Liver (tissue), 9 donors: Measurements from ENCODE around the gene KRT6C. TPM values are rescaled to one million over a fixed set of nuclear protein-coding genes. Genes with fewer than 3 reads are reported as not detected.

Source experiments
- DNase-seq: peaks from one replicate; pipeline ENCODE4 v3.0.0-alpha.2; 2017; ENCODE audit warnings: low spot score
- H3K27ac ChIP-seq, 2 donors: one replicate each; pipeline ENCODE4 v1.7.0; 2013; ENCODE audit warnings: inconsistent platforms in 2 of 2, low read length in 2 of 2, control low read depth in 1 of 2, low read depth in 1 of 2, mild to moderate bottlenecking in 1 of 2
- H3K27me3 ChIP-seq, 4 donors: one replicate each; pipeline versions ENCODE4 v1.6.1 to v1.7.0; 2013; ENCODE audit warnings: low read length in 3 of 4, inconsistent platforms in 1 of 4, mild to moderate bottlenecking in 1 of 4, moderate library complexity in 1 of 4; ENCODE audit not compliant: control insufficient read depth in 4 of 4, insufficient read depth in 4 of 4
- H3K36me3 ChIP-seq, 4 donors: one replicate each; pipeline versions ENCODE4 v1.6.1 to v1.7.0; 2013; ENCODE audit warnings: low read length in 3 of 4, mild to moderate bottlenecking in 3 of 4, low read depth in 1 of 4, moderate library complexity in 1 of 4; ENCODE audit not compliant: control insufficient read depth in 4 of 4, insufficient read depth in 3 of 4
- H3K4me1 ChIP-seq, 4 donors: one replicate each; pipeline versions ENCODE4 v1.6.1 to v1.7.0; 2013; ENCODE audit warnings: low read length in 3 of 4, mild to moderate bottlenecking in 3 of 4, moderate library complexity in 1 of 4; ENCODE audit not compliant: control insufficient read depth in 4 of 4, insufficient read depth in 4 of 4
- H3K4me3 ChIP-seq, 3 donors: one replicate each; pipeline versions ENCODE4 v1.6.1 to v1.7.0; 2013; ENCODE audit warnings: low read length in 3 of 3, control low read depth in 1 of 3, low read depth in 1 of 3, mild to moderate bottlenecking in 1 of 3
- H3K9ac ChIP-seq, 2 donors: one replicate each; pipeline ENCODE4 v1.7.0; 2013; ENCODE audit warnings: low read length in 2 of 2, mild to moderate bottlenecking in 2 of 2, moderate library complexity in 2 of 2, control low read depth in 1 of 2, low read depth in 1 of 2
- H3K9me3 ChIP-seq, 4 donors: one replicate each; pipeline versions ENCODE4 v1.6.1 to v1.7.0; 2013; ENCODE audit warnings: low read length in 3 of 4; ENCODE audit not compliant: control insufficient read depth in 4 of 4
- GABPA ChIP-seq, 2 donors: IDR thresholded peaks in 1 of 2; conservative IDR thresholded peaks in 1 of 2; 2 replicates each; pipeline ENCODE4 v1.6.1; 2016; ENCODE audit warnings: antibody characterized with exemption in 2 of 2, mild to moderate bottlenecking in 1 of 2, moderate library complexity in 1 of 2
- HNF4G ChIP-seq: IDR thresholded peaks from 2 replicates; pipeline ENCODE4 v1.6.1; 2016; ENCODE audit warnings: antibody characterized with exemption
- TAF1 ChIP-seq: conservative IDR thresholded peaks from 2 replicates; pipeline ENCODE4 v1.6.1; 2016; ENCODE audit warnings: antibody characterized with exemption, mild to moderate bottlenecking
- WGBS: extraction: QIAGEN DNeasy Blood & Tissue Kit; methylation state at CpG from one replicate; pipeline ENCODE4 v1.1.7; 2013; 5-methylcytosine and 5-hydroxymethylcytosine counted together
- polyA plus RNA-seq, 2 donors: library from polyadenylated mRNA; stranded (reverse) in 1 of 2; unstranded in 1 of 2; fragments of 200-250 nt in 1 of 2; fragments of >200 nt in 1 of 2; fragmentation: Nextera tagmentation in 1 of 2; extraction: Ambion mirVana in 1 of 2; gene quantifications; one replicate each; pipeline versions ENCODE4 v1.2.1 to v1.2.3, GENCODE V29; 2013 to 2015
- total RNA-seq, 2 donors: library from RNA; depleted of rRNA; stranded (reverse); fragments of >200 nt; gene quantifications; one replicate each; pipeline ENCODE4 v1.2.3, GENCODE V29; 2014
- TF ChIP-seq, protein P1 (sequence below): IDR thresholded peaks from 2 replicates; pipeline ENCODE4 v1.6.1; 2016; ENCODE audit warnings: antibody characterized with exemption
- TF ChIP-seq, protein P2 (sequence below): fragments of 150-350 bp; IDR thresholded peaks from 2 replicates; pipeline ENCODE4 v1.5.1; 2017; ENCODE audit warnings: improper control_type of control experiment, low read depth, low read length; ENCODE audit not compliant: missing input control
- TF ChIP-seq, protein P3 (sequence below): IDR thresholded peaks from 2 replicates; pipeline ENCODE4 v1.6.1; 2016; ENCODE audit warnings: antibody characterized with exemption
- donor health status: healthy.
- donor health status: healthy.
- donor health status: healthy.
- donor health status: healthy.
- donor health status: healthy.

KRT6C gene
- total and polyA plus RNA-seq, 4 donors, result 0.61 TPM; not detected in 3

DNA sequence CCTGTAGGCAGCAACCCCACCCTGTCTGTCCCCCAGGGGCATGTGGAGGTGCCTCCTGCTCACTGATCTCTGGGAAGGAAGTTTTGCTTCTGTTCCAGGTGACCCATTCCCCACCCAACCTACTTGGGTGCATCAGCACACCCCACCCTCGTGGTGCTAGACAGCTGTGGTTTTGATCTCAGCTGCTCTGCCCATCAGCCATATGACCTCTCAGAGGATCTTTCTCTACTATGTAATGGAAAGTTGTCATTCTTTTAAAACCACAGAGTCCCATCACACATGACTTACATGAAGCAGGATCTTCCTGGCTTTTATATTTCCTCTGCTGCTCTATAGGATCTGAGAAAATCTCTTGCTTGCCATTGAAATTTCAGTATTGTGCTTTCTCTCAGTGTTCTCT is 53.9 kb downstream of the KRT6C start (continued):
- TF ChIP-seq GABPA (IDR thresholded peaks at IDR 0.05 in 1 of 2, conservative IDR thresholded peaks at IDR 0.05 in 1 of 2) (no peak), TAF1 (no peak), HNF4G (no peak)
- TF ChIP-seq, protein P1, sequence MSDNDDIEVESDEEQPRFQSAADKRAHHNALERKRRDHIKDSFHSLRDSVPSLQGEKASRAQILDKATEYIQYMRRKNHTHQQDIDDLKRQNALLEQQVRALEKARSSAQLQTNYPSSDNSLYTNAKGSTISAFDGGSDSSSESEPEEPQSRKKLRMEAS, result no peak

DNA sequence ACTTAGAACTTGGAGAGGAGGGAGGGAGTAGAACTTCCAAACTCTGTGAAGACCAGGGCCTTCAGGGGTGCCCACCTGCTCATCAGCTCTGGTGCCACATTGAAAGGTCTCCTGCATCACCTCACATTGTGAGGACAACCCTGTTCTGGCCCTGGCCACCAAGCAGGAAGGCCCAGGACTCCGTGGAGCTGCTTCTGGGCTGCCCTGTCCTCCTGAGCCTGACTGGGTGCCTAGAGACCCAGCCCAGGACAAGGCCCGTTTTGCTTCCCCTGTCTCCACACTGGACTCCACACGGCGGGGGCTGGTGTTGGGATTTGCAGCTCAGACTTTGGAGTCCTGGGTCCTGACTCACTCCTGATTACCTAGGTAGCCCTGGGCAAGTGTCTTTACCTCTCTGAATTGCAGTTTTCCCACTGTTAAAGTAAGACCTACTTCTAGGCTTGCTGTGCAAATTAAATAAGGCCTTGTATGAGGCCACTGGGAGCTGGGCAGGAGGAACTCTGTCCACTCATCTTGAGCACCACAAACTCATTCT is 55.0 kb downstream of the KRT6C start:
- no peak overlapping the region for H3K27ac ChIP-seq
- H3K27me3 ChIP-seq, result peaks cover 0 to 5% (median 0%) of the 10 kb centered on the region in 4 donors
- 89% methylated on average over 4 of the region's 4 CpGs for WGBS
- TF ChIP-seq, protein P2, sequence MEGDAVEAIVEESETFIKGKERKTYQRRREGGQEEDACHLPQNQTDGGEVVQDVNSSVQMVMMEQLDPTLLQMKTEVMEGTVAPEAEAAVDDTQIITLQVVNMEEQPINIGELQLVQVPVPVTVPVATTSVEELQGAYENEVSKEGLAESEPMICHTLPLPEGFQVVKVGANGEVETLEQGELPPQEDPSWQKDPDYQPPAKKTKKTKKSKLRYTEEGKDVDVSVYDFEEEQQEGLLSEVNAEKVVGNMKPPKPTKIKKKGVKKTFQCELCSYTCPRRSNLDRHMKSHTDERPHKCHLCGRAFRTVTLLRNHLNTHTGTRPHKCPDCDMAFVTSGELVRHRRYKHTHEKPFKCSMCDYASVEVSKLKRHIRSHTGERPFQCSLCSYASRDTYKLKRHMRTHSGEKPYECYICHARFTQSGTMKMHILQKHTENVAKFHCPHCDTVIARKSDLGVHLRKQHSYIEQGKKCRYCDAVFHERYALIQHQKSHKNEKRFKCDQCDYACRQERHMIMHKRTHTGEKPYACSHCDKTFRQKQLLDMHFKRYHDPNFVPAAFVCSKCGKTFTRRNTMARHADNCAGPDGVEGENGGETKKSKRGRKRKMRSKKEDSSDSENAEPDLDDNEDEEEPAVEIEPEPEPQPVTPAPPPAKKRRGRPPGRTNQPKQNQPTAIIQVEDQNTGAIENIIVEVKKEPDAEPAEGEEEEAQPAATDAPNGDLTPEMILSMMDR, result no peak
- no peak for TF ChIP-seq TAF1
- TF ChIP-seq, protein P3, sequence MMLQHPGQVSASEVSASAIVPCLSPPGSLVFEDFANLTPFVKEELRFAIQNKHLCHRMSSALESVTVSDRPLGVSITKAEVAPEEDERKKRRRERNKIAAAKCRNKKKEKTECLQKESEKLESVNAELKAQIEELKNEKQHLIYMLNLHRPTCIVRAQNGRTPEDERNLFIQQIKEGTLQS, result no peak
- H3K9ac ChIP-seq, result no peak overlapping the region
- H3K4me1 ChIP-seq, result no peaks in the 10 kb centered on the region
- no peak overlapping the region for H3K4me3 ChIP-seq
- no peaks in the 10 kb centered on the region for H3K36me3 ChIP-seq
- H3K9me3 ChIP-seq, result no peaks in the 10 kb centered on the region
- DNase-seq, result no peak

Other genes starting within 250 kb of the KRT6C start
- gene KRT7, start 240.6 kb downstream of the KRT6C start, total RNA-seq, result 1 to 10 TPM in 1 of 2 donors, under 1 TPM in 1; 0.37 to 8.0 TPM
- gene KRT7, start 240.6 kb downstream of the KRT6C start, polyA plus RNA-seq, result 1 to 10 TPM; 6.0 to 9.9 TPM
- gene KRT86, start 199.2 kb downstream of the KRT6C start, total RNA-seq, result under 1 TPM in 1 of 2 donors, not detected in 1; 0.08 TPM
- not detected for gene KRT86, start 199.2 kb downstream of the KRT6C start, polyA plus RNA-seq
- not detected for gene KRT81, start 182.3 kb downstream of the KRT6C start, total RNA-seq
- gene KRT81, start 182.3 kb downstream of the KRT6C start, polyA plus RNA-seq, result not detected
- gene KRT83, start 152.4 kb downstream of the KRT6C start, total RNA-seq, result not detected
- not detected for gene KRT83, start 152.4 kb downstream of the KRT6C start, polyA plus RNA-seq
- gene KRT85, start 106.3 kb downstream of the KRT6C start, total RNA-seq, result not detected
- not detected for gene KRT85, start 106.3 kb downstream of the KRT6C start, polyA plus RNA-seq
- not detected for gene KRT84, start 88.2 kb downstream of the KRT6C start, total RNA-seq
- gene KRT84, start 88.2 kb downstream of the KRT6C start, polyA plus RNA-seq, result not detected
- not detected for gene KRT82, start 67.5 kb downstream of the KRT6C start, total RNA-seq
- not detected for gene KRT82, start 67.5 kb downstream of the KRT6C start, polyA plus RNA-seq
- not detected for gene KRT75, start 39.4 kb downstream of the KRT6C start, total RNA-seq
- not detected for gene KRT75, start 39.4 kb downstream of the KRT6C start, polyA plus RNA-seq
- under 1 TPM in 1 of 2 donors, not detected in 1; 0.23 TPM for gene KRT6B, start 21.7 kb downstream of the KRT6C start, total RNA-seq
- gene KRT6B, start 21.7 kb downstream of the KRT6C start, polyA plus RNA-seq, result not detected
- under 1 TPM in 1 of 2 donors, not detected in 1; 0.05 TPM for gene KRT6A, start 19.5 kb upstream of the KRT6C start, total RNA-seq
- gene KRT6A, start 19.5 kb upstream of the KRT6C start, polyA plus RNA-seq, result under 1 TPM in 1 of 2 donors, not detected in 1; 0.02 TPM
- gene KRT5, start 46.6 kb upstream of the KRT6C start, total RNA-seq, result not detected
- gene KRT5, start 46.6 kb upstream of the KRT6C start, polyA plus RNA-seq, result under 1 TPM in 1 of 2 donors, not detected in 1; 0.08 TPM
- gene KRT71, start 79.3 kb upstream of the KRT6C start, total RNA-seq, result not detected
- gene KRT71, start 79.3 kb upstream of the KRT6C start, polyA plus RNA-seq, result not detected
- not detected for gene KRT74, start 100.0 kb upstream of the KRT6C start, total RNA-seq
- not detected for gene KRT74, start 100.0 kb upstream of the KRT6C start, polyA plus RNA-seq
- gene KRT72, start 127.7 kb upstream of the KRT6C start, total RNA-seq, result not detected
- gene KRT72, start 127.7 kb upstream of the KRT6C start, polyA plus RNA-seq, result not detected
- not detected for gene KRT73, start 144.8 kb upstream of the KRT6C start, total RNA-seq
- gene KRT73, start 144.8 kb upstream of the KRT6C start, polyA plus RNA-seq, result not detected
- gene KRT2, start 178.4 kb upstream of the KRT6C start, total RNA-seq, result not detected
- gene KRT2, start 178.4 kb upstream of the KRT6C start, polyA plus RNA-seq, result not detected
- gene KRT1, start 206.6 kb upstream of the KRT6C start, total RNA-seq, result 1 to 10 TPM in 1 of 2 donors, not detected in 1; 2.7 TPM
- under 1 TPM in 1 of 2 donors, not detected in 1; 0.14 TPM for gene KRT1, start 206.6 kb upstream of the KRT6C start, polyA plus RNA-seq
- gene KRT77, start 229.7 kb upstream of the KRT6C start, total RNA-seq, result not detected
- gene KRT77, start 229.7 kb upstream of the KRT6C start, polyA plus RNA-seq, result not detected